Activated CD4-positive, alpha-beta memory T cell treated with anti-CD3 and anti-CD28 coated beads, Interleukin-2, amount 10 ng/mL, durations not matched to agents 7 days and 5 days (primary cell): ENCODE data around the gene PALS2. TPM values are rescaled to one million over a fixed set of nuclear protein-coding genes. Genes with fewer than 3 reads are reported as not detected.

Experiments
- CTCF ChIA-PET: fragments of 350-600 bp; sonication (Branson Sonifier 250); formaldehyde crosslinking; loops from one replicate; lab custom pipeline; 2021; ENCODE audit warnings: antibody characterized with exemption, inconsistent platforms; lab: Charles Lee
- POLR2A ChIA-PET: fragments of 350-600 bp; sonication (Branson Sonifier 250); formaldehyde crosslinking; loops from one replicate; lab custom pipeline; 2021; ENCODE audit warnings: antibody characterized with exemption; lab: Charles Lee
- DNase-seq: peaks from one replicate; pipeline ENCODE4 v3.0.0-alpha.2; 2020
- H3K27ac Mint-ChIP-seq: one replicate; pipeline ENCODE4 v1.8.0; 2021; ENCODE audit warnings: mild to moderate bottlenecking, mixed read lengths
- H3K27me3 Mint-ChIP-seq: one replicate; pipeline ENCODE4 v1.8.0; 2021; ENCODE audit warnings: mixed read lengths
- H3K36me3 Mint-ChIP-seq: one replicate; pipeline ENCODE4 v1.8.0; 2021; ENCODE audit warnings: low read depth, mixed read lengths
- H3K4me1 Mint-ChIP-seq: one replicate; pipeline ENCODE4 v1.8.0; 2021; ENCODE audit warnings: mixed read lengths
- H3K4me3 Mint-ChIP-seq: one replicate; pipeline ENCODE4 v1.8.0; 2021; ENCODE audit warnings: mild to moderate bottlenecking, mixed read lengths
- H3K9me3 Mint-ChIP-seq: one replicate; pipeline ENCODE4 v1.8.0; 2021; ENCODE audit warnings: mixed read lengths
- total RNA-seq, 2 experiments: library from RNA; stranded (reverse); gene quantifications; one replicate each; pipeline ENCODE4 v1.2.3, GENCODE V29; 2021

Gene PALS2
- total RNA-seq, 2 experiments from 2014 or later, result 13.2 to 18.7 TPM

DNA sequence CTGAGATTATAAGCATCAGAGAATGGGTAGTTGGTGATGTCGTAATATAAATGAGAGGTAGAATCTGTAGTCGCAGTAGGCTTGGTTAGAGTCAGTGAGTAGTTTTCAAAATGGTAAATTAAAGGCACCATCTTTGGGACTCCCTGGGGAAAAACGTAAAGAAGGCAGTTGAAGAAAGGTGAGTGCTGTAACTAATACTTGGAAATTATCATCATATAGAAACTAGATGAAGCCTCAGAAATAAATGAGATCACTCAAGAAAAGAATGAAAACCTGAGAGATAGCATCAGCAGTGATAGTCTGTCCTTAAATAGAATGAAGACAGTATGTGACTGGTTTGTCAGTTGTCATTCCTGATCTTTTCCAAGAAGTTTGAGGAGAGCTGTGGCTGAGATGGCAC, 23.8 kb downstream of the PALS2 start:
- POLR2A ChIA-PET, result no interaction called here
- CTCF ChIA-PET, result no interaction called here
- Mint-ChIP-seq H3K36me3 (peaks cover 7% of the 10 kb centered on the region), H3K4me1 (no peaks in the 10 kb centered on the region), H3K9me3 (no peaks in the 10 kb centered on the region), H3K27me3 (no peaks in the 10 kb centered on the region), H3K4me3 (no peak overlapping the region), H3K27ac (no peak overlapping the region)
- DNase-seq, result no peak

GRCh38 chr7:24601600-24601999, 28.3 kb downstream of the PALS2 start:
- DNase-seq, result no peak
- Mint-ChIP-seq H3K27ac (no peak overlapping the region), H3K4me3 (no peak overlapping the region), H3K27me3 (no peaks in the 10 kb centered on the region), H3K9me3 (peaks cover 8% of the 10 kb centered on the region), H3K36me3 (peaks cover 20% of the 10 kb centered on the region), H3K4me1 (no peaks in the 10 kb centered on the region)
- CTCF ChIA-PET, result interaction anchor here (1.8 kb wide), 1 partner anchor 25 kb away, joined by 6 read pairs; no protein-coding TSS in a partner anchor
- POLR2A ChIA-PET, result no interaction called here

DNA sequence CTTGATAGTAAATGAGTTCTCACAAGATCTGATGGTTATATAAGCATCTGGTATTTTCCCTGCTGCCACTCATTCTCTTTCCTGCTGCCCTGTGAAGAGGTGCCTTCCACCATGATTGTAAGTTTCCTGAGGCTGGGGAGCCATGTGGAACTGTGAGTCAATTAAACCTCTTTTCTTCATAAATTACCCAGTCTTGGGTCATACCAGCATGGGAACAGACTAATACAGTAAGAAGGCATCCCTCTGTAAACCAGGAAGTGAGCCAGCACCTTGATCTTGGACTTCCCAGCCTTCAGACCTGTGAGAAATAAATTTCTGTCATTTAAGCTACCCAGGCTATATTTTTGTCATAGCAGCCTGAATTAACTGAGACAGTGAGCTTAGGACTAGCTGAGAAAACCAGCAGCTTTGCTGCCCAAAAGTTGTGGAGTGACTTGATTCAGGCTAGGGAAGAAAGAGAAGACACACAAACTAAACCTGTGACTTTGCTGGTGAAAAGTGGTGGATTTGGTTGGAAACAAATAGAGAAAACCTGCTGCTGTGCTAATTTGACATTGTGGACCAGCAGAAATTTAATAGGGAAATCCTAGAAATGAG, 29.7 kb downstream of the PALS2 start:
- ChIA-PET POLR2A (no interaction called here), CTCF (interaction anchor here (1.8 kb wide), 1 partner anchor 26 kb away, joined by 6 read pairs; no protein-coding TSS in a partner anchor)
- peaks cover 8% of the 10 kb centered on the region for H3K9me3 Mint-ChIP-seq
- no peak for DNase-seq
- no peak overlapping the region for H3K4me3 Mint-ChIP-seq
- H3K27ac Mint-ChIP-seq, result no peak overlapping the region
- no peaks in the 10 kb centered on the region for H3K27me3 Mint-ChIP-seq
- no peaks in the 10 kb centered on the region for H3K4me1 Mint-ChIP-seq
- H3K36me3 Mint-ChIP-seq, result peaks cover 20% of the 10 kb centered on the region

GRCh38 chr7:24604630-24605029, 31.4 kb downstream of the PALS2 start:
- Mint-ChIP-seq H3K27ac (no peak overlapping the region), H3K4me1 (peaks cover 4% of the 10 kb centered on the region), H3K9me3 (peaks cover 8% of the 10 kb centered on the region), H3K4me3 (no peak overlapping the region), H3K27me3 (no peaks in the 10 kb centered on the region), H3K36me3 (peaks cover 20% of the 10 kb centered on the region)
- POLR2A ChIA-PET, result no interaction called here
- CTCF ChIA-PET, result no interaction called here
- DNase-seq, result no peak

DNA sequence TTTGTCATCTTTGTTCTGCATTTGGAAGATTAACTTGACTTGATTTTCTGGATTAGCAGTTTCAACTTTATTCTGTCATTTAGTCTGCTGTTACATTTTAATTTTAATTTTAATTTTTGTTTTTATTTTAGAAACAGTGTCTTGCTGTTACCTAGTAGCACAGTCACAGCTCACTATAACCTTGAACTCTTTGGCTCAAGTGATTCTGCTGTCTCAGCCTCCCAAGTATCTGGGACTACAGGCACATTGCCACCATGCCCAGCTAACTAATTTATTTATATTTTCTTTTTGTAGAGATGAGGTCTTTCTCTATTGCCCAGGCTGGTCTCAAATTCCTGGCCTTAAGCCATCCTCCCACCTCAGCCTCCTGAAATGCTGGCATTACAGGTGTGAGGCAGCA, 35.3 kb downstream of the PALS2 start:
- DNase-seq, result no peak
- ChIA-PET CTCF (no interaction called here), POLR2A (no interaction called here)
- H3K27ac Mint-ChIP-seq, result no peak overlapping the region
- H3K36me3 Mint-ChIP-seq, result no peaks in the 10 kb centered on the region
- H3K9me3 Mint-ChIP-seq, result peaks cover under 1% of the 10 kb centered on the region
- peaks cover 4% of the 10 kb centered on the region for H3K4me1 Mint-ChIP-seq
- H3K4me3 Mint-ChIP-seq, result no peak overlapping the region
- H3K27me3 Mint-ChIP-seq, result no peaks in the 10 kb centered on the region

DNA sequence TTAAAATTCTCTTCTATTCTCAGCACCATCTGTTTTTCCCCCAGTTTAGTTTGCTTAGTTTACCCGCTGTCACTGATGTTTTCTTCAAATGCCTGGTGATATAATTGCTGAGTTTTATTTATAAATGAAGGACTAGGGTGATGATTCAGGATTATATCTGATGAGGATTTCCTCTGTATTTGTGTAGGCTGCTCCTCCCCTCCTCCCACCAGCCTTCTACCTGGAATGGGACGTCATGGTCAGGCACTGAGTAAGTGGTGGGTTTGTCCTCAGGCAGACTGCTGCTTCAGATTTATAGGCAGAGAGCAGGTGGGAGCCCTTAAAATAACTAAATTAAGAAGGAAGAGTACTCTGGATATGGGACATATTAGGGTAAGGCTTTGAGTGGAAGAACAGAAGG, 35.8 kb downstream of the PALS2 start:
- DNase-seq, result no peak
- Mint-ChIP-seq H3K4me3 (no peak overlapping the region), H3K27ac (no peak overlapping the region), H3K9me3 (peaks cover 2% of the 10 kb centered on the region), H3K36me3 (no peaks in the 10 kb centered on the region), H3K4me1 (peaks cover 4% of the 10 kb centered on the region), H3K27me3 (no peaks in the 10 kb centered on the region)
- CTCF ChIA-PET, result no interaction called here
- POLR2A ChIA-PET, result no interaction called here

DNA sequence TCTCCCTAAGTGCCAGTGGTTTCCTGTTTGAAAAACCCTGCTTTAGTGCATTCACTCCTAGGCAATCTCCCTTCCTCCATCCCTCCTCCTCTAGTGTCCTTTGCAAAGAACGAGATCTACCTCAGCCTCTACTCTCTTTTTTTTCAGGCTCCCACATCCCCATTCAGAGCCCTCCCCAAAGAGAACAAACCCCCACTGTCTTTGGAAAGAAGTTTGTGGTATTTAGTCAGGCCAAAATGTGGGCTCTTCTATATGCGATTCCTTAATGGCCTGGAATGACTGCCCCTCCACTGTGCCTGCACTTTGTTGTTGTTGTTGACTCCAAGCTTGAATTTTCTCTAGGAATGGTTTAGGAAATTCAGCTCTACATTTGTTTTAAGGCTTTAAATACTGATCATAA, 36.3 kb downstream of the PALS2 start:
- no peak overlapping the region for H3K27ac Mint-ChIP-seq
- no peak overlapping the region for H3K4me3 Mint-ChIP-seq
- no peak for DNase-seq
- no peaks in the 10 kb centered on the region for H3K36me3 Mint-ChIP-seq
- POLR2A ChIA-PET, result no interaction called here
- H3K27me3 Mint-ChIP-seq, result no peaks in the 10 kb centered on the region
- CTCF ChIA-PET, result no interaction called here
- H3K9me3 Mint-ChIP-seq, result peaks cover 2% of the 10 kb centered on the region
- H3K4me1 Mint-ChIP-seq, result peaks cover 4% of the 10 kb centered on the region

- Mint-ChIP-seq H3K36me3 (no peaks in the 10 kb centered on the region), H3K4me1 (peaks cover 4% of the 10 kb centered on the region), H3K27ac (no peak overlapping the region), H3K9me3 (peaks cover 2% of the 10 kb centered on the region), H3K4me3 (no peak overlapping the region), H3K27me3 (no peaks in the 10 kb centered on the region)
- no peak for DNase-seq
- POLR2A ChIA-PET, result no interaction called here
- CTCF ChIA-PET, result no interaction called here
Observed at GRCh38 chr7:24611130-24611529, 37.9 kb downstream of the PALS2 start.

GRCh38 chr7:24617957-24618616, 44.8 kb downstream of the PALS2 start:
- Mint-ChIP-seq H3K27me3 (no peaks in the 10 kb centered on the region), H3K36me3 (peaks cover 11% of the 10 kb centered on the region), H3K27ac (no peak overlapping the region), H3K4me1 (no peaks in the 10 kb centered on the region), H3K9me3 (peaks cover 15% of the 10 kb centered on the region), H3K4me3 (no peak overlapping the region)
- ChIA-PET POLR2A (no interaction called here), CTCF (no interaction called here)
- DNase-seq, result no peak

DNA sequence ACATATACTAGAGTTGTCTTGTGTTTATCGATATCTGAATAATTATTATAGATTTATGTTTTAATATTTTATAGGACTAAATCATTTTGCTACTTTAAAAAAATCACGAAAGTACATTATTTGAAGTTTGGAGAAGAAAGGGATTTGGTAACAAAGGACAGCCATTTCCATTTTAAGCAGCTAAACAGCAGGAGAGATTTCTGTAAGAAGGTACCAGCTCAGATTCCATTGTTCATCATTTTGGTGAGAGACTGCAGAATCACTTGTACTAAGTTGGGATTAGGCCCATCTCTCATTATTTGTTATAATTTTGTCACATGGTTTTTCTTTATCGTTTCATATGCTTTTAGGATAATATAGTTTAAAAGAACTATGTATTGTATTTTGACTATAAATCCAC, 46.7 kb downstream of the PALS2 start:
- POLR2A ChIA-PET, result no interaction called here
- Mint-ChIP-seq H3K4me1 (no peaks in the 10 kb centered on the region), H3K27me3 (no peaks in the 10 kb centered on the region), H3K4me3 (no peak overlapping the region), H3K9me3 (peaks cover 13% of the 10 kb centered on the region), H3K27ac (no peak overlapping the region), H3K36me3 (peaks cover 11% of the 10 kb centered on the region)
- CTCF ChIA-PET, result no interaction called here
- no peak for DNase-seq

GRCh38 chr7:24622646-24623182, 49.5 kb downstream of the PALS2 start:
- Mint-ChIP-seq H3K27me3 (no peaks in the 10 kb centered on the region), H3K9me3 (peaks cover 12% of the 10 kb centered on the region), H3K27ac (no peak overlapping the region), H3K4me1 (no peaks in the 10 kb centered on the region), H3K36me3 (peaks cover 14% of the 10 kb centered on the region), H3K4me3 (no peak overlapping the region)
- no peak for DNase-seq
- POLR2A ChIA-PET, result no interaction called here
- CTCF ChIA-PET, result no interaction called here
